HCT116 (cell line): ENCODE data around the gene GRIK2. TPM values are rescaled to one million over a fixed set of nuclear protein-coding genes. Genes with fewer than 3 reads are reported as not detected.

Experiments
- ATAC-seq: fragments of 200-7000 bp; cut with Tn5 transposase; 2 replicates; pipeline ENCODE4 v1.9.1; 2020; ENCODE audit warnings: mild to moderate bottlenecking, moderate library complexity
- BruUV-seq: library from RNA; stranded (reverse); fragments of 400-500 nt; replicated peaks from 2 replicates; lab custom pipeline; 2021; lab: Mats Ljungman, UMichigan
- CTCF ChIA-PET: fragments of 300-600 bp; sonication (Branson Sonifier 250); formaldehyde crosslinking; loops from one replicate; lab custom pipeline; 2021; ENCODE audit warnings: antibody characterized with exemption; lab: Charles Lee
- POLR2A ChIA-PET: fragments of 300-600, 350-600 bp; sonication (Branson Sonifier 250); formaldehyde crosslinking; loops from one replicate; lab custom pipeline; 2021; ENCODE audit warnings: antibody characterized with exemption; lab: Charles Lee
- RAD21 ChIA-PET, 2 experiments: fragments of 300-600 bp; sonication (Branson Sonifier 250); formaldehyde crosslinking; loops; one replicate each; lab custom pipeline; 2023; ENCODE audit warnings: low total read pairs in 2 of 2; ENCODE audit not compliant: uncharacterized antibody in 2 of 2, unreplicated experiment in 2 of 2, low non-redundant PET in 1 of 2; lab: Charles Lee
- DNase-seq: peaks from one replicate; pipeline ENCODE4 v3.0.0-alpha.2; 2010; ENCODE audit warnings: low read depth, low spot score
- H2AFZ ChIP-seq: fragments of 200-600 bp; shearing (Covaris generic), sonication (generic); 2 replicates; pipeline ENCODE4 v1.6.1; 2017; ENCODE audit warnings: low read depth, mixed run types, mixed read lengths, antibody characterized with exemption, low read length; ENCODE audit not compliant: poor library complexity, severe bottlenecking
- H3K27ac ChIP-seq: 2 replicates; pipeline ENCODE4 v1.5.1; 2012; ENCODE audit warnings: low read depth, low read length
- H3K27me3 ChIP-seq: fragments of 200-600 bp; sonication (generic); 2 replicates; pipeline ENCODE4 v1.6.1; 2016; ENCODE audit warnings: mixed run types, low read length, mixed read lengths; ENCODE audit not compliant: insufficient read depth
- H3K36me3 ChIP-seq, 2 experiments: fragments of 200-500 bp in 1 of 2; fragments of 200-600 bp in 1 of 2; sonication (Bioruptor generic) in 1 of 2; sonication (generic) in 1 of 2; 2 replicates each; pipeline versions ENCODE4 v1.5.1 to v1.6.1; 2014 to 2016; ENCODE audit warnings: low read length in 2 of 2, inconsistent platforms in 1 of 2, mixed read lengths in 1 of 2, mixed run types in 1 of 2; ENCODE audit not compliant: insufficient read depth in 2 of 2, control insufficient read depth in 1 of 2
- H3K4me1 ChIP-seq, 2 experiments: fragments of 200-600 bp in 1 of 2; sonication (generic) in 1 of 2; 2 replicates each; pipeline versions ENCODE4 v1.5.1 to v1.6.1; 2012 to 2017; ENCODE audit warnings: low read length in 2 of 2, inconsistent platforms in 1 of 2, mild to moderate bottlenecking in 1 of 2, mixed read lengths in 1 of 2, mixed run types in 1 of 2, moderate library complexity in 1 of 2; ENCODE audit not compliant: insufficient read depth in 2 of 2, control insufficient read depth in 1 of 2
- H3K4me2 ChIP-seq: fragments of 200-600 bp; sonication (generic); 2 replicates; pipeline ENCODE4 v1.6.1; 2017; ENCODE audit warnings: mixed run types, low read length, mixed read lengths
- H3K4me3 ChIP-seq, 2 experiments: fragments of 200-600 bp in 1 of 2; sonication (generic) in 1 of 2; replicated peaks in 1 of 2; 2 replicates each; pipeline ENCODE4 v1.5.1; 2011 to 2016; ENCODE audit warnings: low read length in 2 of 2, control low read depth in 1 of 2, low read depth in 1 of 2, mild to moderate bottlenecking in 1 of 2, mixed read lengths in 1 of 2, mixed run types in 1 of 2
- H3K79me2 ChIP-seq: fragments of 200-600 bp; sonication (generic); 2 replicates; pipeline ENCODE4 v1.6.1; 2017; ENCODE audit warnings: mild to moderate bottlenecking, mixed run types, low read length, moderate library complexity, mixed read lengths; ENCODE audit not compliant: insufficient read depth
- H3K9ac ChIP-seq: fragments of 200-600 bp; sonication (generic); 2 replicates; pipeline ENCODE4 v1.6.1; 2016; ENCODE audit warnings: low read length, mixed read lengths
- H3K9me2 ChIP-seq: fragments of 200-600 bp; sonication (generic), shearing (Covaris generic); 2 replicates; pipeline ENCODE4 v1.6.1; 2017; ENCODE audit warnings: mixed run types, mild to moderate bottlenecking, moderate library complexity; ENCODE audit not compliant: insufficient read depth
- H3K9me3 ChIP-seq, 2 experiments: fragments of 200-500 bp in 1 of 2; fragments of 200-600 bp in 1 of 2; sonication (Bioruptor generic) in 1 of 2; sonication (generic) in 1 of 2; 2 replicates each; pipeline ENCODE4 v1.6.1; 2014 to 2017; ENCODE audit warnings: low read length in 2 of 2, mixed read lengths in 2 of 2, inconsistent platforms in 1 of 2, low read depth in 1 of 2, mild to moderate bottlenecking in 1 of 2, mixed run types in 1 of 2, moderate library complexity in 1 of 2; ENCODE audit not compliant: control insufficient read depth in 1 of 2, insufficient read depth in 1 of 2
- H4K20me1 ChIP-seq: fragments of 200-600 bp; sonication (generic), shearing (Covaris generic); 2 replicates; pipeline ENCODE4 v1.6.1; 2017; ENCODE audit warnings: mixed run types, mild to moderate bottlenecking, moderate library complexity; ENCODE audit not compliant: insufficient read depth
- CEBPB ChIP-seq: IDR thresholded peaks from 2 replicates; pipeline ENCODE4 v1.6.1; 2012; ENCODE audit warnings: low read depth
- EZH2 ChIP-seq: fragments of 200-600 bp; sonication (generic); IDR thresholded peaks from 2 replicates; pipeline ENCODE4 v1.6.1; 2017; ENCODE audit warnings: antibody characterized with exemption, mixed run types
- FOSL1 ChIP-seq: IDR thresholded peaks from 2 replicates; pipeline ENCODE4 v1.6.1; 2012; ENCODE audit warnings: low read depth
- JUND ChIP-seq: IDR thresholded peaks from 2 replicates; pipeline ENCODE4 v1.6.1; 2012
- POLR2AphosphoS5 ChIP-seq: IDR thresholded peaks from 2 replicates; pipeline ENCODE4 v1.6.1; 2011; ENCODE audit warnings: mild to moderate bottlenecking, low read depth, low read length, moderate library complexity
- RAD21 ChIP-seq: IDR thresholded peaks from 2 replicates; pipeline ENCODE4 v1.6.1; 2012; ENCODE audit warnings: low read depth, mild to moderate bottlenecking
- SP1 ChIP-seq: IDR thresholded peaks from 2 replicates; pipeline ENCODE4 v1.6.1; 2012; ENCODE audit warnings: low read depth
- SRF ChIP-seq: IDR thresholded peaks from 2 replicates; pipeline ENCODE4 v1.6.1; 2012; ENCODE audit warnings: low read depth
- YY1 ChIP-seq: IDR thresholded peaks from 2 replicates; pipeline ENCODE4 v1.6.1; 2011; ENCODE audit warnings: low read length, low read depth, moderate library complexity, mild to moderate bottlenecking; ENCODE audit not compliant: insufficient replicate concordance; ENCODE audit errors: extremely low read depth
- ZBTB33 ChIP-seq: IDR thresholded peaks from 2 replicates; pipeline ENCODE4 v1.6.1; 2011; ENCODE audit warnings: mild to moderate bottlenecking, low read length, moderate library complexity; ENCODE audit not compliant: insufficient replicate concordance; ENCODE audit errors: extremely low read depth
- ZFX ChIP-seq: fragments of 450-650 bp; IDR thresholded peaks from 2 replicates; pipeline ENCODE4 v1.6.1; 2017
- ZNF274 ChIP-seq: fragments of 200-500 bp; sonication (Bioruptor generic); IDR thresholded peaks from 2 replicates; pipeline ENCODE4 v1.6.1; 2014; ENCODE audit warnings: mild to moderate bottlenecking, low read depth, low read length, inconsistent platforms
- intact Hi-C: fragments of 100-400 bp; cut with micrococcal nuclease; formaldehyde crosslinking; loops from 2 replicates; pipeline ENCODE4 v1.10.0; 2022
- total RNA-seq: library from RNA; stranded (reverse); gene quantifications from one replicate; pipeline ENCODE4 v1.2.1, GENCODE V29; 2021; ENCODE audit not compliant: unreplicated experiment
- TF ChIP-seq, protein P1 (sequence below): IDR thresholded peaks from 2 replicates; pipeline ENCODE4 v1.6.1; 2012
- TF ChIP-seq, protein P2 (sequence below), 3 experiments: fragments of 200-600 bp in 1 of 3; sonication (generic) in 1 of 3; IDR thresholded peaks in 2 of 3; conservative IDR thresholded peaks in 1 of 3; 2 replicates each; pipeline ENCODE4 v1.5.1; 2012 to 2017; ENCODE audit warnings: low read depth in 2 of 3, low read length in 2 of 3, antibody characterized with exemption in 1 of 3, borderline replicate concordance in 1 of 3, control low read depth in 1 of 3, mild to moderate bottlenecking in 1 of 3, mixed read lengths in 1 of 3, mixed run types in 1 of 3, moderate library complexity in 1 of 3; ENCODE audit not compliant: insufficient read depth in 1 of 3

The GRIK2 gene
- total RNA-seq, 1 experiment from 2014 or later = 0.64 TPM

DNA sequence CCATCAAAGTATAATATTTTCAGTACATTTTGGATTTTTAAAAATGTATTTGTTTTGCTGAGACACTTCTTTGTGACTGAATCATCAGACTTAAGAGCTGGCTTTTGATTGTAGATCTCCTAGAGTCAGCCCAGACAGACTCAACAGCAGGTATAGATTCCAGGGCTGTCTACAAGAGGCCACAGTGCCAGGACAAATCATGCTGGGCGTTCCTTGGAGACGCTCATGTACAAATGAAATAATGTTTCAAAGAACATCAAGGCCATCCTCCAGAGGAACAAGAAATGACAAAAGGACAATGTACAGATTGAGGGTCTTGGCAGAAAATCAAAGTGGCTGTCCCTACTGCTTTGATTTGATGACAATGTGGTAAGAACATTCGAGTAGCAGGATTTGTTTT lies 369.3 kb downstream of the GRIK2 start:
- TF ChIP-seq, protein P1, sequence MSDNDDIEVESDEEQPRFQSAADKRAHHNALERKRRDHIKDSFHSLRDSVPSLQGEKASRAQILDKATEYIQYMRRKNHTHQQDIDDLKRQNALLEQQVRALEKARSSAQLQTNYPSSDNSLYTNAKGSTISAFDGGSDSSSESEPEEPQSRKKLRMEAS = no peak
- TF ChIP-seq ZNF274 (no peak), YY1 (no peak), SP1 (no peak), JUND (no peak), SRF (no peak), RAD21 (no peak), ZFX (no peak), EZH2 (no peak), CEBPB (no peak), ZBTB33 (no peak), POLR2AphosphoS5 (no peak), FOSL1 (no peak)
- TF ChIP-seq, protein P2, sequence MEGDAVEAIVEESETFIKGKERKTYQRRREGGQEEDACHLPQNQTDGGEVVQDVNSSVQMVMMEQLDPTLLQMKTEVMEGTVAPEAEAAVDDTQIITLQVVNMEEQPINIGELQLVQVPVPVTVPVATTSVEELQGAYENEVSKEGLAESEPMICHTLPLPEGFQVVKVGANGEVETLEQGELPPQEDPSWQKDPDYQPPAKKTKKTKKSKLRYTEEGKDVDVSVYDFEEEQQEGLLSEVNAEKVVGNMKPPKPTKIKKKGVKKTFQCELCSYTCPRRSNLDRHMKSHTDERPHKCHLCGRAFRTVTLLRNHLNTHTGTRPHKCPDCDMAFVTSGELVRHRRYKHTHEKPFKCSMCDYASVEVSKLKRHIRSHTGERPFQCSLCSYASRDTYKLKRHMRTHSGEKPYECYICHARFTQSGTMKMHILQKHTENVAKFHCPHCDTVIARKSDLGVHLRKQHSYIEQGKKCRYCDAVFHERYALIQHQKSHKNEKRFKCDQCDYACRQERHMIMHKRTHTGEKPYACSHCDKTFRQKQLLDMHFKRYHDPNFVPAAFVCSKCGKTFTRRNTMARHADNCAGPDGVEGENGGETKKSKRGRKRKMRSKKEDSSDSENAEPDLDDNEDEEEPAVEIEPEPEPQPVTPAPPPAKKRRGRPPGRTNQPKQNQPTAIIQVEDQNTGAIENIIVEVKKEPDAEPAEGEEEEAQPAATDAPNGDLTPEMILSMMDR (IDR thresholded peaks at IDR 0.05 in 2 of 3, conservative IDR thresholded peaks at IDR 0.05 in 1 of 3; ENCODE audit: borderline replicate concordance in 1 of 3, insufficient read depth in 1 of 3, low read depth in 2 of 3, low read length in 2 of 3) = no peak
- no peak for DNase-seq

More for the DNA sequence above, 369.3 kb downstream of the GRIK2 start:
- no peak overlapping the region for H3K4me2 ChIP-seq
- H3K4me1 ChIP-seq = no peaks in the 10 kb centered on the region
- H3K27me3 ChIP-seq = no peaks in the 10 kb centered on the region
- no peaks in the 10 kb centered on the region for H3K9me3 ChIP-seq
- H3K79me2 ChIP-seq = no peaks in the 10 kb centered on the region
- H4K20me1 ChIP-seq = no peaks in the 10 kb centered on the region
- ATAC-seq = no peak
- H3K9ac ChIP-seq = no peak overlapping the region
- no peak overlapping the region for H3K4me3 ChIP-seq
- H3K36me3 ChIP-seq = no peaks in the 10 kb centered on the region
- CTCF ChIA-PET = no interaction called here
- RAD21 ChIA-PET = no interaction called here
- no peak overlapping the region for H2AFZ ChIP-seq
- H3K9me2 ChIP-seq = no peaks in the 10 kb centered on the region
- BruUV-seq = no TSS peak
- POLR2A ChIA-PET = no interaction called here
- intact Hi-C loops = no loop called here
- H3K27ac ChIP-seq = no peak overlapping the region
